ENCODE data around the gene NFKBIZ. TPM values are rescaled to one million over a fixed set of nuclear protein-coding genes. Genes with fewer than 3 reads are reported as not detected.

Gene NFKBIZ
- total and polyA plus RNA-seq, 2 donors (not counting 3 experiments of a cell fraction or from before 2014, with no cell fraction given), result 17.5 to 28.9 TPM

- no peaks in the 10 kb centered on the region for H3K27me3 ChIP-seq (ENCODE audit: control insufficient read depth in 2 of 2, insufficient read depth in 2 of 2, low read length in 2 of 2)
- no peaks in the 10 kb centered on the region for H3K79me2 ChIP-seq (ENCODE audit: control insufficient read depth, insufficient read depth, low read length)
- H3K4me2 ChIP-seq (ENCODE audit: insufficient read depth, low read length), result no peak overlapping the region
- intact Hi-C loops (cut with micrococcal nuclease) (no loop called here), dilution Hi-C loops (cut with MboI; ENCODE audit: extremely low pct_ligation_motif_present, low sequenced_read_pairs) (no loop called here)
- no peak overlapping the region for H2AFZ ChIP-seq (ENCODE audit: low read depth, low read length)
- BruUV-seq (replicated peaks), result no TSS peak
- H3K27ac ChIP-seq (ENCODE audit: insufficient read depth, low read depth, low read length), result no peak overlapping the region
- no peaks in the 10 kb centered on the region for H3K9me1 ChIP-seq (replicated peaks; ENCODE audit: control insufficient read depth, extremely low read depth, insufficient read depth, low read length)
- H3K36me3 ChIP-seq (ENCODE audit: control insufficient read depth in 2 of 2, extremely low read depth in 1 of 2, insufficient read depth in 2 of 2, low read length in 2 of 2), result no peaks in the 10 kb centered on the region
- H4K20me1 ChIP-seq (replicated peaks; ENCODE audit: control insufficient read depth, extremely low read depth, insufficient read depth, low read length), result no peaks in the 10 kb centered on the region
- FAIRE-seq, result no peak
- POLR2A ChIA-PET, result interaction anchor here (0.6 kb wide), 1 partner anchor 23 kb away, joined by 6 read pairs; no protein-coding TSS in a partner anchor
- CTCF ChIA-PET, result interaction anchor here (0.8 to 1.5 kb wide), 3 partner anchors 11 to 393 kb away, joined by 3 to 6 read pairs (median 5); no protein-coding TSS in a partner anchor
- no peak for DNase-seq (ENCODE audit: low read depth, low spot score)
- no peak overlapping the region for H3K4me3 ChIP-seq (replicated peaks in 1 of 3; ENCODE audit: insufficient read depth in 1 of 3, low read depth in 1 of 3, low read length in 3 of 3)
- H3K9me3 ChIP-seq (replicated peaks; ENCODE audit: control insufficient read depth, insufficient read depth, low read length), result no peaks in the 10 kb centered on the region
- peaks cover 5% of the 10 kb centered on the region for H3K4me1 ChIP-seq (ENCODE audit: control insufficient read depth, extremely low read depth, insufficient read depth, low read length)
- H3K9ac ChIP-seq (replicated peaks; ENCODE audit: extremely low read depth, insufficient read depth, low read length), result no peak overlapping the region
- no peak for TF ChIP-seq EZH2 (IDR thresholded peaks at IDR 0.05; ENCODE audit: borderline replicate concordance, low read depth, low read length, severe bottlenecking)
- no peak for TF ChIP-seq CTCF (IDR thresholded peaks at IDR 0.05; ENCODE audit: extremely low read depth in 1 of 2, insufficient read depth in 1 of 2, low read depth in 1 of 2, low read length in 2 of 2)
Measured at GRCh38 chr3:101835676-101836075, 13.6 kb upstream of the NFKBIZ start.

GRCh38 chr3:101836160-101836559, 13.2 kb upstream of the NFKBIZ start:
- Histone ChIP-seq H3K27me3 (ENCODE audit: control insufficient read depth in 2 of 2, insufficient read depth in 2 of 2, low read length in 2 of 2) (no peaks in the 10 kb centered on the region), H3K27ac (ENCODE audit: insufficient read depth, low read depth, low read length) (no peak overlapping the region), H2AFZ (ENCODE audit: low read depth, low read length) (no peak overlapping the region), H3K4me1 (ENCODE audit: control insufficient read depth, extremely low read depth, insufficient read depth, low read length) (peaks cover 5% of the 10 kb centered on the region), H3K4me2 (ENCODE audit: insufficient read depth, low read length) (no peak overlapping the region), H4K20me1 (replicated peaks; ENCODE audit: control insufficient read depth, extremely low read depth, insufficient read depth, low read length) (no peaks in the 10 kb centered on the region), H3K4me3 (replicated peaks in 1 of 3; ENCODE audit: insufficient read depth in 1 of 3, low read depth in 1 of 3, low read length in 3 of 3) (no peak overlapping the region), H3K9me1 (replicated peaks; ENCODE audit: control insufficient read depth, extremely low read depth, insufficient read depth, low read length) (no peaks in the 10 kb centered on the region), H3K9me3 (replicated peaks; ENCODE audit: control insufficient read depth, insufficient read depth, low read length) (no peaks in the 10 kb centered on the region), H3K9ac (replicated peaks; ENCODE audit: extremely low read depth, insufficient read depth, low read length) (no peak overlapping the region), H3K36me3 (ENCODE audit: control insufficient read depth in 2 of 2, extremely low read depth in 1 of 2, insufficient read depth in 2 of 2, low read length in 2 of 2) (no peaks in the 10 kb centered on the region), H3K79me2 (ENCODE audit: control insufficient read depth, insufficient read depth, low read length) (no peaks in the 10 kb centered on the region)
- TF ChIP-seq FOS (IDR thresholded peaks at IDR 0.05; ENCODE audit: borderline replicate concordance, insufficient read depth, low read length), result no peak
- TF ChIP-seq, protein P1, sequence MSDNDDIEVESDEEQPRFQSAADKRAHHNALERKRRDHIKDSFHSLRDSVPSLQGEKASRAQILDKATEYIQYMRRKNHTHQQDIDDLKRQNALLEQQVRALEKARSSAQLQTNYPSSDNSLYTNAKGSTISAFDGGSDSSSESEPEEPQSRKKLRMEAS (IDR thresholded peaks at IDR 0.05; ENCODE audit: insufficient read depth, insufficient read length), result no peak
- no peak for TF ChIP-seq EZH2 (IDR thresholded peaks at IDR 0.05; ENCODE audit: borderline replicate concordance, low read depth, low read length, severe bottlenecking)
- TF ChIP-seq CTCF (IDR thresholded peaks at IDR 0.05; ENCODE audit: extremely low read depth in 1 of 2, insufficient read depth in 1 of 2, low read depth in 1 of 2, low read length in 2 of 2), result no peak
- no peak for TF ChIP-seq MYC (IDR thresholded peaks at IDR 0.05; ENCODE audit: low read depth, low read length)
- TF ChIP-seq JUN (IDR thresholded peaks at IDR 0.05; ENCODE audit: borderline replicate concordance, insufficient read depth, insufficient read length, low read depth), result no peak
- no peak for TF ChIP-seq POLR2A (IDR thresholded peaks at IDR 0.05; ENCODE audit: low read depth, low read length)
- TF ChIP-seq GATA2 (IDR thresholded peaks at IDR 0.05; ENCODE audit: insufficient read depth, insufficient read length, low read depth, low read length), result no peak
- TF ChIP-seq POLR2AphosphoS5 (IDR thresholded peaks at IDR 0.05; ENCODE audit: insufficient read depth, low read depth, low read length), result no peak
- DNase-seq (ENCODE audit: low read depth, low spot score) (no peak), FAIRE-seq (no peak)
- dilution Hi-C loops (cut with MboI; ENCODE audit: extremely low pct_ligation_motif_present, low sequenced_read_pairs) (no loop called here), intact Hi-C loops (cut with micrococcal nuclease) (no loop called here)
- BruUV-seq (replicated peaks), result no TSS peak
- CTCF ChIA-PET, result interaction anchor here (1.4 to 1.5 kb wide), 2 partner anchors 12 to 393 kb away, joined by 5 to 6 read pairs; no protein-coding TSS in a partner anchor
- POLR2A ChIA-PET, result interaction anchor here (0.6 kb wide), 1 partner anchor 23 kb away, joined by 6 read pairs; no protein-coding TSS in a partner anchor
